GM12878 (cell line): ENCODE results near the gene DPP4.

Source experiments
- ESRRA ChIP-seq: IDR thresholded peaks from 2 replicates; pipeline ENCODE4 v1.6.1; 2012; ENCODE audit warnings: mild to moderate bottlenecking, low read length, improper control_type of control experiment
- RFX5 ChIP-seq: IDR thresholded peaks from 2 replicates; pipeline ENCODE4 v1.6.1; 2011; ENCODE audit warnings: low read depth, low read length, improper control_type of control experiment
- TF ChIP-seq, protein P1 (sequence below), 3 experiments: IDR thresholded peaks in 2 of 3; conservative IDR thresholded peaks in 1 of 3; 2 replicates each; pipeline ENCODE4 v1.5.1; 2011; ENCODE audit warnings: low read depth in 3 of 3, low read length in 3 of 3, mild to moderate bottlenecking in 3 of 3, control low read depth in 2 of 3, moderate library complexity in 2 of 3, inconsistent platforms in 1 of 3, mixed read lengths in 1 of 3; ENCODE audit not compliant: control insufficient read depth in 2 of 3, insufficient read depth in 1 of 3; ENCODE audit errors: extremely low read depth in 1 of 3

DNA sequence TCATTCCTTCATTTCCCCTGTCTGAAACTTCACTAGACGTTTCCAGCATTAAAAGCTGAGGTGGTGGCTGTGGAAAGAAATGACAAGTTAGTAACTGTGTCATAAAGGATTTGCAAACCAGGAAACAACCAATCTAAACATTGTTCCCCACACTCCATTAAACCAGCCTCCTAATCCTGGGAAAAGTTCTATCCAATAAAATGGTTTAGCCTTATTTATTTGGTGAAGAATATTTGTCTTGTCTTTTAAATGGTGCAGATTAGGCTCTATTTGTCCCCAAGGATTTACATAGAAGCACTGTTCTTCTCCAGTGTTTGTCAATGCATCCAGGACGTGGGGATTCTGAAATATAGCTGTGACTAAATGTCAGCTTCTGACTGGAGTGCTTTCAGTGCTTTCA, 10.5 kb upstream of the DPP4 start:
- TF ChIP-seq, protein P1, sequence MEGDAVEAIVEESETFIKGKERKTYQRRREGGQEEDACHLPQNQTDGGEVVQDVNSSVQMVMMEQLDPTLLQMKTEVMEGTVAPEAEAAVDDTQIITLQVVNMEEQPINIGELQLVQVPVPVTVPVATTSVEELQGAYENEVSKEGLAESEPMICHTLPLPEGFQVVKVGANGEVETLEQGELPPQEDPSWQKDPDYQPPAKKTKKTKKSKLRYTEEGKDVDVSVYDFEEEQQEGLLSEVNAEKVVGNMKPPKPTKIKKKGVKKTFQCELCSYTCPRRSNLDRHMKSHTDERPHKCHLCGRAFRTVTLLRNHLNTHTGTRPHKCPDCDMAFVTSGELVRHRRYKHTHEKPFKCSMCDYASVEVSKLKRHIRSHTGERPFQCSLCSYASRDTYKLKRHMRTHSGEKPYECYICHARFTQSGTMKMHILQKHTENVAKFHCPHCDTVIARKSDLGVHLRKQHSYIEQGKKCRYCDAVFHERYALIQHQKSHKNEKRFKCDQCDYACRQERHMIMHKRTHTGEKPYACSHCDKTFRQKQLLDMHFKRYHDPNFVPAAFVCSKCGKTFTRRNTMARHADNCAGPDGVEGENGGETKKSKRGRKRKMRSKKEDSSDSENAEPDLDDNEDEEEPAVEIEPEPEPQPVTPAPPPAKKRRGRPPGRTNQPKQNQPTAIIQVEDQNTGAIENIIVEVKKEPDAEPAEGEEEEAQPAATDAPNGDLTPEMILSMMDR (IDR thresholded peaks at IDR 0.05 in 2 of 3, conservative IDR thresholded peaks at IDR 0.05 in 1 of 3; ENCODE audit: control insufficient read depth in 2 of 3, extremely low read depth in 1 of 3, insufficient read depth in 1 of 3, low read depth in 3 of 3, low read length in 3 of 3) = no peak
- TF ChIP-seq ESRRA = no peak
- no peak for TF ChIP-seq RFX5
